AG04449 (cell line): ENCODE data around the gene SUGT1.
"Not testable (repeated sequence)": the region's sequence is repeated elsewhere in the genome, so short reads cannot be mapped to it uniquely, and the experiment has no call there.

Source experiments
- CTCF ChIA-PET: fragments of 350-600 bp; formaldehyde crosslinking; extraction: SDS; loops from one replicate; lab custom pipeline; 2021; ENCODE audit warnings: antibody characterized with exemption; lab: Yijun Ruan, JAX
- POLR2A ChIA-PET: fragments of 400-600, 350-600 bp; formaldehyde crosslinking; extraction: SDS; loops from one replicate; lab custom pipeline; 2020; ENCODE audit warnings: antibody characterized with exemption, inconsistent platforms; lab: Yijun Ruan, JAX
- DNase-seq: peaks from one replicate; pipeline ENCODE4 v3.0.0-alpha.2; 2010; ENCODE audit warnings: low read depth, low spot score
- H3K4me3 ChIP-seq: 2 replicates; pipeline ENCODE4 v1.5.1; 2011; ENCODE audit warnings: low read depth, mild to moderate bottlenecking, control low read depth, low read length
- TF ChIP-seq, protein P1 (sequence below): IDR thresholded peaks from one replicate; pipeline ENCODE4 v1.5.1; 2011; ENCODE audit warnings: mild to moderate bottlenecking, moderate library complexity, low read length, control low read depth, inconsistent platforms; ENCODE audit not compliant: insufficient read depth; ENCODE audit errors: missing control alignments

Gene SUGT1

DNA sequence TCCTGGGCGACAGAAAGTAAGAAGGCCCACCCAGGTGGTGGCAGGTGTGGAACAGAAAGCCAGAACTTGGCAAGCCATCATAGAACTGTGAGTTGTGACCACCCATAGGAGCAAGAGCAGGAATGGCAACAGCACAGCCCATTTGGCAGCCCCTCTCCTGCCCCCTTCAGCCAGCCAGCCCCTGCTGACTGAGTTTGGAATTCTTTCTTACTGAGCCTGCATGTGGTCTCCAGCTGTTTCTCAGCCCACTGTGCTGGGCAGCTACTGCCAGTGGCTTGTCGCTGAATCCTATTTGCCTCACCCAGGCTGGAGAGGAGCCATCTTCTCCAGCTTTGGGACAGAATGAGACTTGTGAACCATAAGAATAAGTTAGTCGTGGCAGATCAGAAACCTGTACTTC is 58.6 kb downstream of the SUGT1 start:
- ChIA-PET POLR2A (no interaction called here), CTCF (no interaction called here)
- no peak overlapping the region for H3K4me3 ChIP-seq
- TF ChIP-seq, protein P1, sequence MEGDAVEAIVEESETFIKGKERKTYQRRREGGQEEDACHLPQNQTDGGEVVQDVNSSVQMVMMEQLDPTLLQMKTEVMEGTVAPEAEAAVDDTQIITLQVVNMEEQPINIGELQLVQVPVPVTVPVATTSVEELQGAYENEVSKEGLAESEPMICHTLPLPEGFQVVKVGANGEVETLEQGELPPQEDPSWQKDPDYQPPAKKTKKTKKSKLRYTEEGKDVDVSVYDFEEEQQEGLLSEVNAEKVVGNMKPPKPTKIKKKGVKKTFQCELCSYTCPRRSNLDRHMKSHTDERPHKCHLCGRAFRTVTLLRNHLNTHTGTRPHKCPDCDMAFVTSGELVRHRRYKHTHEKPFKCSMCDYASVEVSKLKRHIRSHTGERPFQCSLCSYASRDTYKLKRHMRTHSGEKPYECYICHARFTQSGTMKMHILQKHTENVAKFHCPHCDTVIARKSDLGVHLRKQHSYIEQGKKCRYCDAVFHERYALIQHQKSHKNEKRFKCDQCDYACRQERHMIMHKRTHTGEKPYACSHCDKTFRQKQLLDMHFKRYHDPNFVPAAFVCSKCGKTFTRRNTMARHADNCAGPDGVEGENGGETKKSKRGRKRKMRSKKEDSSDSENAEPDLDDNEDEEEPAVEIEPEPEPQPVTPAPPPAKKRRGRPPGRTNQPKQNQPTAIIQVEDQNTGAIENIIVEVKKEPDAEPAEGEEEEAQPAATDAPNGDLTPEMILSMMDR = no peak
- DNase-seq = no peak

DNA sequence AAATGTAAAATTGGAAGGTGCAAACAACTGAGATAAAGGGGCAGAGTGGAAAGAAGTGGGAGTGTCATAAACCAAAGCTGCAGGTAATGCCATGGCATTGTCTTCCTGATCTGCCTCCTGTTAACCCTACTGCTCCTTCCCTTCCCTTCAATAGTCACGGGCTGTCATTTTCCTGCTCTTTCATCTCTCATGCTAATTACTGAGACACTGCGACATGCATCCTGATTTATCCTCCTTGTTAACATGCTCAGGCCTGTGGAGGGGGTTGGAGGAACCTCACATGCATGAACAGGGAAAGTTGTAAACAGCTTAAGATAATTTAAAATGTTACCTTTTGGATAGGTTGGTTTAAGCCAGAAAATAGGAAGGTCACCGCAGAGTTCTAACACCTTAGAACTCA is 59.7 kb downstream of the SUGT1 start:
- ChIA-PET POLR2A (no interaction called here), CTCF (no interaction called here)
- no peak overlapping the region for H3K4me3 ChIP-seq
- TF ChIP-seq, protein P1 = no peak
- DNase-seq = no peak

DNA sequence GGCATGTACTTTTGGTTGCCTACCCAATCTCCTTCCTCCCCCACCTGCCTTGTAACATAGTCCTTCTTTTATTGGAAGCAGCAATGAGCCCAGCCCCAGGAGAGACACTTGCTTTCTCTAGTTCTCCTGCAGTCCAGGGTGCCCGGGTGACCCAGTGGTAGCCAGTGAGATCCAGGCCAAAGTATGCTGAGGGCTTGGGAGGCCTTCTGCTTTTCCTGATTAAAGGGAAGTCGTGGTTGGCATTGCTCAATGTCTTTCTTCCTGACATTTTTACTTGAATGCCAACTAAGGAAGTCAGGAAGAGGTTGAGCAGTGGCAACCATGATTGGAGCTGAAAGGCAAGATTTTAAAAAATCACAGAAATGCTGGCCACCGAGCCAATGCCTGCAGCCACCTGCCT is 61.3 kb downstream of the SUGT1 start:
- no peak for DNase-seq
- POLR2A ChIA-PET = no interaction called here
- H3K4me3 ChIP-seq = no peak overlapping the region
- CTCF ChIA-PET = no interaction called here
- TF ChIP-seq, protein P1 = no peak

DNA sequence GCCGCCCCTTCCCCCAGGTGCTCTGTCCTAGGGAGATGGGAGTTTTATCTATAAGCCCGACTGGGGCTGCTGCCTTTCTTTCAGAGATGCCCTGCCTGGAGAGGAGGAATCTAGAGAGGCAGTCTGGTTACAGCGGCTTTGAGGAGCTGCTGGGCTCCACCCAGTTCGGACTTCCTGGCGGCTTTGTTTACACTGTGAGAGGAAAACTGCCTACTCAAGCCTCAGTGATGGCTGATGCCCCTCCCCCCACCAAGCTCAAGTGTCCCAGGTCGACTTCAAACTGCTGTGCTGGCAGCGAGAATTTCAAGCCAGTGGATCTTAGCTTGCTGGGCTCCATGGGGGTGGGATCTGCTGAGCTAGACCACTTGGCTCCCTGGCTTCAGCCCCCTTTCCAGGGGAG is 68.3 kb downstream of the SUGT1 start:
- DNase-seq, POLR2A ChIA-PET, CTCF ChIA-PET, H3K4me3 ChIP-seq: not testable (repeated sequence)

DNA sequence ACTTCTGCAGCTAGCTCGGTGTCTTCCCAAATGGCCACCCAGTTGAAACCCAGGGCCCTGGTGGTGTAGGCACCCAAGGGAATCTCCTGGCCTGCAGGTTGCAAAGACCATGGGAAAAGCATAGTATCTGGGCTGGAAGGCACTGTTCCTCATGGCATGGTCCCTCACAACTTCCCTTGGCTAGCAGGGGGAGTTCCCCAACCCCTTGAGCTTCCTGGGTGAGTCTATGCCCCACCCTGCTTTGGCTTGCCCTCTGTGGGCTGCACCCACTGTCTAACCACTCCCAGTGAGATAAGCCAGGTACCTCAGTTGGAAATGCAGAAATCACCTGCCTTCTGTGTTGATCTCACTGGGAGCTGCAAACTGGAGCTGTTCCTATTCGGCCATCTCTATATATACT is 68.7 kb downstream of the SUGT1 start:
- CTCF ChIA-PET, DNase-seq, H3K4me3 ChIP-seq, POLR2A ChIA-PET: not testable (repeated sequence)

DNA sequence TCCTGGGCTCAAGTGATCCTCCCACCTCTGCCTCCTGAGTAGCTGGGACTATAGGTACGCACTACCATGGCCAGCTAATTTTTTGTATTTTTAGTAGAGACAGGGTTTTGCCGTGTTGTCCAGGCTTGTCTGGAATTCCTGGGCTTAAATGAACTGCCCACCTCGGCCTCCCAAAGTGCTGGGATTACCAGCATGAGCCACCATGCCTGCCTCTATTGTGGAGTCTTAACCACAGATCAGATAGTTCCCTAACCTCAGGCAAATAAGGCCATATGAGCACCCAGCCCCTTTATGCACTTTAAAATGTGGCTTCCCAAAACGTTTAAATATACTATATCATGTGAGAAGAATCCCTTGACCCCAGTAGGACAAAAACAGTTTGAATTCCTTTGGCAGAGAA is 70.5 kb downstream of the SUGT1 start:
- DNase-seq = no peak
- H3K4me3 ChIP-seq = no peak overlapping the region
- CTCF ChIA-PET = no interaction called here
- TF ChIP-seq, protein P1 = no peak
- POLR2A ChIA-PET = no interaction called here

DNA sequence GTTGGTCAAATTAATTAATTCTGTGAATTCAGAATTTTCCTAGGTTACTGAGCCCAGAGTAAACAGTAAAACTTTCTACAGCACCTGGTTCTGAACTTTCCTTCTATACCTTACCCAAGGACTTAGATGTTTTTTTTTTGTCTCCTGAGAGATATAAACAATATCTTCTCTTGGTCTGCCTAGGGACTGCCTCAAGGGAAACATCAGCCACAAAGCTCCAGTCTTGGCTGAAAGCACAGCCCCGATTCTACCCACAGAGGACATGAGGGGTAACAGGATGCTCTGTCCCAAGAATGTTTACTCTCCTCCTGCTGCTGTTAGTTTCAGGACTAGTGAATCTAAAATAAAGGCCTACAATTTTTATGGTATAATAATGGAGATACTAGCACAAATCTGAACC is 72.7 kb downstream of the SUGT1 start:
- POLR2A ChIA-PET = no interaction called here
- no peak overlapping the region for H3K4me3 ChIP-seq
- TF ChIP-seq, protein P1 = no peak
- DNase-seq = no peak
- CTCF ChIA-PET = no interaction called here
